Measurements from ENCODE around the gene CKS1B.

DNA sequence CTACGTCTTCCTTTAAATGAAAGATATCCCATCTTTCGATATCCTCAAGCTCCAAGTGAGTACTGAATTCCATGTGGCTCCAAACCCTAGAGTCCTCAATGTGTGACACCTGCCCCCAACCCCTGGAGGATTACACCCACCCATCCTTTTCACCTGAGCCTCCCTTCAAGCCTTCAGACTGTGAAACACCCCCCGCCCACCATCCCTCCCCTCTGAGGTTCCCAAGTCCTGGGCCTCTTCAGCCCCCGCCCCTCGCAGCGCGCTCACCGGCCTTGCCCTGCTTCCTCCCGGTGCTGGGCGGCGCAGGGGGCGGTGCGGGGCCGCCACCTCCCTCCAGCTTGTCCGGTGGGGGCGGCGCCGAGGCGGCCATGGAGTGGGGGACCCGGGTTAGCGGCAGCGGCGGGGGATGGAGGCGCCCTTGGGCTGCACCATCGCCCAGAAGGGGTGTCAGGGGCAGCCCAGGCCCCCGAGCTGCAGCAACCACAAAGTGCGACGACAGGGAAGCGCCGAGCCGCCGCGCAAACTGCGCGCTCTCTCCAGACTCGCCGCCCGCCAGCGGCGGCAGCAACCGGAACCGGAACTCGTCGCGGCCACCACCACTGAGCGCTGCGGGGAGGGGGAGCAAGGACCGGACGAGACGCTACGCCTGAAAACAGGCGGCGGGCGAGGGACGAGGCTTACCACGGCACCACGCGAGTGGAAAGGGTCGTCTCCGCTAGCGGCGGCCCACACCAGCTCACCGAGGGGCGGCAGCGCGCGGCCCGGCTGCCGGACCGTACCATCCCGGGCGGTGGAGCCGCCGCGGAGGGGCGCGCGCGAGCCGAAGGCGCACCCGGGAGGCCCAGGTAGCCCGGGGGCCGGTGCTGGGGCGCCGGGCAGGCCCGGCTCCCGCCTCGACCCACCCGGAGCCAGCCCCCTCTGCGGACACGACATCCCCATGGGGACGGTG is 13.0 kb upstream of the CKS1B start, which contains the start of gene PYGO2:
- TF ChIP-seq, protein P1, sequence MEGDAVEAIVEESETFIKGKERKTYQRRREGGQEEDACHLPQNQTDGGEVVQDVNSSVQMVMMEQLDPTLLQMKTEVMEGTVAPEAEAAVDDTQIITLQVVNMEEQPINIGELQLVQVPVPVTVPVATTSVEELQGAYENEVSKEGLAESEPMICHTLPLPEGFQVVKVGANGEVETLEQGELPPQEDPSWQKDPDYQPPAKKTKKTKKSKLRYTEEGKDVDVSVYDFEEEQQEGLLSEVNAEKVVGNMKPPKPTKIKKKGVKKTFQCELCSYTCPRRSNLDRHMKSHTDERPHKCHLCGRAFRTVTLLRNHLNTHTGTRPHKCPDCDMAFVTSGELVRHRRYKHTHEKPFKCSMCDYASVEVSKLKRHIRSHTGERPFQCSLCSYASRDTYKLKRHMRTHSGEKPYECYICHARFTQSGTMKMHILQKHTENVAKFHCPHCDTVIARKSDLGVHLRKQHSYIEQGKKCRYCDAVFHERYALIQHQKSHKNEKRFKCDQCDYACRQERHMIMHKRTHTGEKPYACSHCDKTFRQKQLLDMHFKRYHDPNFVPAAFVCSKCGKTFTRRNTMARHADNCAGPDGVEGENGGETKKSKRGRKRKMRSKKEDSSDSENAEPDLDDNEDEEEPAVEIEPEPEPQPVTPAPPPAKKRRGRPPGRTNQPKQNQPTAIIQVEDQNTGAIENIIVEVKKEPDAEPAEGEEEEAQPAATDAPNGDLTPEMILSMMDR (IDR thresholded peaks at IDR 0.05; ENCODE audit: low read length): peak; percentile 62
- TF ChIP-seq EZH2 (optimal IDR thresholded peaks at IDR 0.05; ENCODE audit: low read depth, low read length) (no peak), EZH2phosphoT487 (IDR thresholded peaks at IDR 0.05; ENCODE audit: low read length) (no peak)
